Measurements from ENCODE around the gene CYTH4.

GRCh38 chr22:37337204-37337943, 55.1 kb downstream of the CYTH4 start:
- TF ChIP-seq CTCF (IDR thresholded peaks at IDR 0.05; ENCODE audit: poor library complexity, severe bottlenecking), result no peak
- no peak for TF ChIP-seq POLR2AphosphoS5 (IDR thresholded peaks at IDR 0.05)
- no peak for TF ChIP-seq TAF1 (IDR thresholded peaks at IDR 0.05; ENCODE audit: low read depth)
- TF ChIP-seq EZH2 (IDR thresholded peaks at IDR 0.05; ENCODE audit: borderline replicate concordance, insufficient read depth, low read length, poor library complexity, severe bottlenecking), result no peak
- no peak for TF ChIP-seq EP300 (conservative IDR thresholded peaks at IDR 0.05; ENCODE audit: poor library complexity, severe bottlenecking)
- TF ChIP-seq MXI1 (conservative IDR thresholded peaks at IDR 0.05; ENCODE audit: poor library complexity, severe bottlenecking), result no peak
- TF ChIP-seq REST (IDR thresholded peaks at IDR 0.05; ENCODE audit: borderline replicate concordance), result no peak
- TF ChIP-seq RAD21 (conservative IDR thresholded peaks at IDR 0.05), result no peak
- no peak for TF ChIP-seq SMC3 (conservative IDR thresholded peaks at IDR 0.05; ENCODE audit: poor library complexity)

Measured in neural cell (in vitro differentiated cells).